GM18517 (cell line): ENCODE data around the gene GPX1.
"Not testable (repeated sequence)": the region's sequence is repeated elsewhere in the genome, so short reads cannot be mapped to it uniquely, and the experiment has no call there.

Experiments used
- ATAC-seq: cut with Tn5 transposase; IDR thresholded peaks from one replicate; pipeline ENCODE4 v1.9.1; 2021; ENCODE audit warnings: mild to moderate bottlenecking, moderate library complexity; ENCODE audit not compliant: unreplicated experiment

Gene GPX1

DNA sequence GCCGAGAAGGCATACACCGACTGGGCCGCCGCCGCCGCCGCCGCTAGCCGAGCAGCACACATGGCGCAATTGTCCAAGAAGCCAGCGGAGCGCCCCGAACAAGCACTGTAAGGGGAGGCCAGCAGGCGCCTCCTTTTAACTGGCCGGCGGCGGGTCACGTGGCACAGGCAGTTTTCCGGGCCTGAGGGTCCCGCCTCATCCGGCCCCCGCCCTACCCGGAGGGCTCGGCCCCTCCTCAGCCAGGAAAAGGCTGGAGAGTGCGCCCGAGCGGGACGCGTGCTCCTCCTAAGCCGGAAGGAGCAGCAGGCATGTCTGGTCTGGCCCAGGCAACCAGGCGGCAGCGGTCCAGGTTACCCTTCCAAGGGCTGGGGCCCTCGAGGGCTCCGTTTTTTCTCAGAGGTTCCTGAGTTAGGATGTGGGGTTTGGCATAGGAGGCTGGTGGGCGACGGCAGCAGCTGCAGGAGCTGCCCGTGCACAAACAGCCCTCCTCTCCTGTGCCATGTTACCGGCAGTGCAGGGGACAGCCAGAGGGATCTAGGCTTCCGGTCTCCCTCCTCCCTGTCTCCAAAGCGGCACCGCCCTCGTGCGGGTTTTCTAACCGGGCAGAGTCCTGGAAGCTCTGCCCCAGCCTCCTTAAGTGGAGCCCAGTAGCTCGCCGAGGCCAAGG, at the start of gene GPX1:
Gene GPX1 (minus strand): TSS at position 137 of the 667 bp plus-strand sequence. CDS start 75 bp downstream, at position 62.
- ATAC-seq = peak; percentile 81

- ATAC-seq = no peak
These were observed 48.7 kb upstream of the GPX1 start for GRCh38 chr3:49406571-49407565.

GRCh38 chr3:49405570-49405969, 47.4 kb upstream of the GPX1 start:
- not testable (repeated sequence) for ATAC-seq

- ATAC-seq = no peak
These were observed 45.7 kb upstream of the GPX1 start for GRCh38 chr3:49403891-49404290.

DNA sequence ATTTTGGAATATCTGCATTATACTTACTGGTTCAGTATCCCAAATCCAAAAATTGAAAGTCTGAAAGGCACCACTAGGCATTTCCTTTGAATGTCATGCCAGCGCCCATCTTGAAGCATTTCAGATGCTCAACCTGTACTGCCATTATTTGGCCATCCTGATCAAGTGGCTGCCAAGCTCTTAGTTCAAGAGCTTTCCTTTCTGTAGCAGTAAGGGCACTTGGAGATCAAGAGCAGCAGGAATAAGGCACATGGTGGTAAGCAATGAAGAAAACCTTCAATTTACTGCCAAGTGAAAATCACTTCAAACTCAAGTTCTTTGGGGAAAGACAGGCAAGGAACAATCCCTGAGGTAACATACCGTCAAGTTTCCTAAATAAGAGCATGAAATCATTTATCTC, 43.6 kb upstream of the GPX1 start:
- no peak for ATAC-seq

DNA sequence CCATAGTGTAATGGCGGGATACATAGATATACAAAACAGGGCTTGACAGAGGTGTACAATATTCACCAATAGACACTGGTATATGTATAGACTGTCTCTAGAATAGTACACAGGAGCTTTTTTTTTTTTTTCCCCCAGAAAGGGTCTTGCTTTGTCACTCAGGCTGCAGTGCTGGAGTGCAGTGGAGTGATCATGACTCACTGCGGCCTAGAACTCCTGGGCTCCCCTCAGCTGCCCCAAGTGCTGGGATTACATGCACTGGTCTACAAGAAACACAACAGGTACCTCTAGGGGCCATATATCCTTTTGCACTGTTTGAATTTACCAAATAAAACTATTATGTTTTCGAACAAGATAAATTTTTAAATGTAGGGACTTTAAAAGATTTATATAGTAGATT, 41.3 kb upstream of the GPX1 start:
- ATAC-seq = no peak

GRCh38 chr3:49397470-49397869, 39.3 kb upstream of the GPX1 start:
- no peak for ATAC-seq

DNA sequence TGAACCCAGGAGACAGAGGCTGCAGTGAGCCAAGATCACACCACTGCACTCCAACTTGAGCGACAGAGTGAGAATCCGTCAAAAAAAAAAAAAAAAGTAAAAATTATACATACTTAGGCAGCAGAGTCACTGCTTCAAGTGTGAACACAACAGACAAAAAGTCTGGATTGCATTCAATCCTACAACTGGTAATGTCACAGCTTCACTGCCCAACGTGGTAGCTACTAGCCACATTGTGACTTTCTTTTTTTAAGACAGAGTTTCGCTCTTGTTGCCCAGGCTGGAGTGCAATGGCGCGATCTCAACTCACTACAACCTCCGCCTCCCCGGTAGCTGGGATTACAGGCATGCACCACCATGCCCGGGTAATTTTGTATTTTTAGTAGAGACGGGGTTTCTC, 33.2 kb upstream of the GPX1 start:
- ATAC-seq = not testable (repeated sequence)

- no peak for ATAC-seq
These were observed 31.1 kb upstream of the GPX1 start for GRCh38 chr3:49389297-49389696.

- ATAC-seq = no peak
These were observed 30.2 kb upstream of the GPX1 start for GRCh38 chr3:49388289-49388820.

- ATAC-seq = no peak
These were observed 29.6 kb upstream of the GPX1 start for GRCh38 chr3:49387721-49388120.

- ATAC-seq = no peak
These were observed 28.1 kb upstream of the GPX1 start for GRCh38 chr3:49386056-49386756.

- ATAC-seq = no peak
These were observed 27.5 kb upstream of the GPX1 start for GRCh38 chr3:49385617-49386016.

DNA sequence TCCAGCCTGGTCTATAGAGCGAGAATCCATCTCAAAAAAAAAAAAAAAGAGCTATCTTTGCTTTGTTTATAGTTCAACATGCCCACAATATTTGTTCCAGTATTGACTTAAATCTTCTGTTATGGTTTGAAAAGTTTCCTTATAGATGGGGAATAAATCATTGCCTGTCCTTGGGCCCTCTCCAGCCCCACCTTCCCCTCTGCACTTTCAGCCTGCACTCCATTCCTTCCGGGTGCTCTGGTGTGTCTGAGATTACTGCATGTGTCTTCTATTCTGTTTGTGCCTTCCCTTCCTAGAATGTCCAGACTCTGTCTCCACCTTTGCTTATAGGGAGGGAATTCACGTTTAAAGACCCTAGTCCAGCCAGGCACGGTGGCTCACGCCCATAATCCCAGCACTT, 25.2 kb upstream of the GPX1 start:
- ATAC-seq = no peak

DNA sequence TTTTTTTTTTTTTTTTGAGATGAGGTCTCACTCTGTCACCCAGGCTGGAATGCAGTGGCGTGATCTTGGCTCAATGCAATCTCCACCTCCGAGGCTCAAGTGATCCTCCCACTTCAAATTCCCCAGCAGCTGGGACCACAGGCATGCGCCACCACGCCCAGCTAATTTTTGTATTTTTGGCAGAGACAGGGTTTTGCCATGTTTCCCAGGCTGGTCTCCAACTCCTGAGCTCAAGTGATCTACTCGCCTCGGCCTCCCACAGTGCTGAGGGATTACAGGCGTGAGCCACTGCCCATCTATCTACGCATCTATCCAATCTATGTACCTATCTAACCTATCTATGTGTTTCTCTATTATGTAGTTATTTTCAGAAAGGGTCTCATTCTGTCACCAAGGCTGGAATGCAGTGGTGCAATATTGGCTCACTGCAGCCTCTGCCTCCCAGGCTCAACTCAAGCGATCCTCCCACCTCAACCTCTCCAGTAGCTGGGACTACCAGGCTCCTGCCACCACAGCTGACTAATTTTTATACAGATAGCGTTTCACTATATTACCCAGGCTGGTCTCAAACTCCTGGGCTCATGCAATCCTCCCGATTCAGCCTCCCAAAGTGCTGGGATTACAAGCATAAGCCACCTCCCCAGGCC, 20.2 kb upstream of the GPX1 start:
- no peak for ATAC-seq

DNA sequence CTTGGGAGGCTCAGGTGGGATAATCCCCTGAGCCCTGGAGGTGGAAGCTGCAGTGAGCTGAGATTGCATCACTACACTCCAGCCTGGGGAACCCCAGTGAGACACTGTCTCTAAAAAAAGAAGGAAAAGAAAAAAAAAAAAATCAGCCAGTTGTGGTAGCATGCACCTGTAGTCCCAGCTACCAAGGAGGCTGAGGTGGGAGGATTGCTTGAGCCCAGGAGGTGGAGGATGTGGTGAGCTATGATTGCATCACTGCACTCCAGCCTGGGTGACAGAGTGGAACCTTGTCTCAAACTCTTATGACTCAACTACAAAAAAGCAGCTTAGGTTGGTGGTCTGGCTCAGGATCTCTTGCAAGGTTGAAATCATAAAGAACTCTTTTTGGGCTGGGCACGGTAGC, 19.3 kb upstream of the GPX1 start:
- ATAC-seq = no peak

GRCh38 chr3:49371946-49372345, 13.8 kb upstream of the GPX1 start:
- ATAC-seq = no peak

DNA sequence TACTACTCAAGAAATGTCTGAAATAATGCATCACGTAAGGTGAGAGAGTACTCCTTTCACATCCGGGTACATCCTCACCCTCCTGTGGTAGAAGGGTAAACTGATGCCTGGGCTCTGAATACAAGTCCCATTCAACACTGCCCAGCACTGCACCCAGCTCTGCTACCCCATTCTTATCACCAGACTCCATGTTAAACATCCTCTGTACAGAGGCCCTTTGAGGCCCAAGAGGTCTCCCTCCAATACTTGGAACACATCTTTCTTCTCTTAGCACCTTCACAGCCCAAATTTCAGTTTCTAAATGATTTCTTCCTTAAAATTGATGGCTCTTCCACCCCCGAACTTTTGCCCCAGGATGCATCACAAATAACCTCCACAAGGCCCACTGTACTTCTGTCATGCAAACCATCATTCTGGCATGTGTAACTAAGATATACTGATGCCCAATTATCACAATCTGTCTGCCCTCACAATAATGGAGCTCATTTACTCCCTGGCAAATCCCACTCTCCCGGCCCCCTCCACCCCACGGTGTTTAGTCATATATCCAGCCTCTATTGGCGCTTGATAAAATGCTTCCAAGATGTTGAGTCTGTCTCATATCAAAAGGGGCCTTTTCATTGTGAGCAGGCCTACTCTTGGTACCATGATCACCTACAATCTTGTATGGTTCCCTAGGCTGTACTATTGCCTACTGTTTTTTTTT, 12.6 kb upstream of the GPX1 start:
- no peak for ATAC-seq

GRCh38 chr3:49362561-49362960, 4.4 kb upstream of the GPX1 start:
- ATAC-seq = no peak

DNA sequence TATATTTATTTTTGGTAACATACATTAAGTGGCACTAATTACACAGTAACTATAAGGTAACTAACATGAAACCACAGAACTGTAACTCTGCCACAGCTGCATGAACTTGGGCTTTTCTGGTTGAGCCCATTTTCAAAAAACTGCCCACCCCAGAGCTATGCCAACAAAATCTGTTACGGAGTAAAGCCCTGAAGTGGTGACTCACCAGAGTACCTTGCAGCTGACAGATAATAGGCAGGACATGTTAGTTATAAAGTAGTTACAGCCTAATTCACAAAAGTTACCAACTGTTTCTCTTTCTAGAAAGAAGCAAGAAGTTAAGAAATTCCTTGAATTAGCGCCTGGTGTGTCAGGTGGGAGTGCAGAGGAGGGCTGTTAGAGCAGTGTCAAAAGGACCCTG, 1.5 kb upstream of the GPX1 start:
- ATAC-seq = no peak
